Renal cortex interstitium (tissue), 11 donors: ENCODE measurements around the gene NCKAP5. TPM values are rescaled to one million over a fixed set of nuclear protein-coding genes. Genes with fewer than 3 reads are reported as not detected.

Experiments
- DNase-seq, 11 donors: peaks; one replicate each; pipeline ENCODE4 v3.0.0-alpha.2; 2013; ENCODE audit warnings: low read depth in 9 of 11, low spot score in 4 of 11; ENCODE audit errors: extremely low read depth in 1 of 11
- polyA plus RNA-seq, 3 donors: library from polyadenylated mRNA; unstranded; fragments of 120-200 nt; gene quantifications; one replicate each; pipeline ENCODE4 v1.2.1, GENCODE V29; 2013; ENCODE audit not compliant: insufficient read length in 3 of 3

NCKAP5 gene
- polyA plus RNA-seq, 3 donors = 7.3 to 9.2 (median 7.7) TPM

DNA sequence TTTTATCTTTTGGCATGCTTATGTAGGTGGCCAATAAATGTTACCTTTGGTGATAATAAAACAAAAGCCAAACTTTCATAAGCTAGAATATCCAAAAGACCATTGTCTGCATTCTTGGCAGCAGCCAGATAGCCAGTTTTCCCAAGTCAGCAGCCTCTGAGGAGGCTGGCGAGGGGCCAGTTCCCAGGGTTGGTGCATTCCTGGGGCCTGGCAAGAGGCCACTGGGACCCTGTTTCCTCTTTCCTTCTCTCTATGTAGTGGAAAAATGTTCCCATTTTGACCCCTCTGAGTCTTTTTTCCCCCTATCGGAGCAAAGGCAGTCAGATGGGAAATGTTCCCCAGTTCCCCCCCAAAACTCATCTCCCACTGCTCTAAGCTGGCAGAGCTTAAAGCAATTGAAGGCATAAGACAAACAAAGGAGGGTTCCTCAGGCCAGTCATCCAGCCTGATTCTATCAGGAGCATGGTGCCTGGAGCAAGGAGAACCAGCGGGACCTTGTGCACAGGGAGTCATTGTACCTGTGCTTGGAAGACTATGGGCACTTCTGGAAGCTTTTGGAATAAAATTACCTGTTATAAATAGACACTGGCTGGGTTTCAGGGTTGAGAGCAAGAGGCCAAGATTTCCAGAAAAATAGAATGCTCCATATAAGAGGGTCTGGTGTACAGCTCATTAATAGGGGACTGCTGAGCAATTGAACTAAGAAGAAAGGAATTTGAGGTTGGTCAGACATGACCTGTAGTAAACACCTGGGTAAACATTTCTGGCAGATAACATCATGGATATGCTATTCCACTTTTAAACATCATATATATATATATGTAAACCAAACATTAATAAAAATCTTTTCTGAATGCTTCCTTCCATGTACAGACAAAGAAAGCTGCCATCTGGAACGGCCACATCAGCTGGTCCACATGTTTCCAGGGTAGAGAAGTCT lies 63.4 kb downstream of the NCKAP5 start:
- DNase-seq = no peak

DNA sequence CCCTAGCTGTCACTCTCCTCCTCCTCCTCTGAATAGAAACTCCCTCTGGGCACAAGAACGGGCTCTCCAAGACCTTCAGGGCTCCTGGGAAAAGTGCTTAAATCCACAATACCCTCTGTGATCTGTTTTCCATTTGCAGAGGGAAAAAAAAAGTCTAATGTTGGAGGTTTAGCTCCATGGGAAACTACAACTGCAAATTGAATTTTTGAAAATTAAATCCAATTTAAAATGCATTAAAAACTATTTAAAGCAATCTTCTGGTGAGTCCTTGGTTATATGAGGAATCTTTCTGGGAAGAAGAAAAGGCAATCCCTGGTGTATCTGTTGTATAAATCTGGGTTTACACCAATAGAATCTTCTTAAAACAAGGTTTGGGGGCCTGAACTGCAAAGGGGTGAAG lies 64.3 kb downstream of the NCKAP5 start:
- DNase-seq = no peak

DNA sequence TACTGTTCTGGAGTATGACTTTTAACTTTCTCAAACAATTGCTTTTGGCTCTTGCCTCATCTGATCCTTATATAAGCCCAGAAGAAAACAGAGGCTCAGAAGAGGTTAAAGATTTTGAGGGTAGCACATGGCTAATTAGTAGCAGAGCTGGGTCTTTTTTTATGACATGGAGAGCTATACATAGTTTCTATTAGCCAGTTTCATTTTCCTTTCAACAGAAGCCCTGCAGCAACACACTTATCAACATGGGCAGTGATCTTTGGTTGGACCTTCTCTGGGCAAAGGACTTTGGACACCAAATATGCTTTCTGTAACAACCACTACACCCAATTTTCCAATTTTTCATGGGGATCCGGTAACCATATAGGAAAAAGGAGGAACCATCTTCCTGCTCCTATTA lies 64.9 kb downstream of the NCKAP5 start:
- DNase-seq = no peak

DNA sequence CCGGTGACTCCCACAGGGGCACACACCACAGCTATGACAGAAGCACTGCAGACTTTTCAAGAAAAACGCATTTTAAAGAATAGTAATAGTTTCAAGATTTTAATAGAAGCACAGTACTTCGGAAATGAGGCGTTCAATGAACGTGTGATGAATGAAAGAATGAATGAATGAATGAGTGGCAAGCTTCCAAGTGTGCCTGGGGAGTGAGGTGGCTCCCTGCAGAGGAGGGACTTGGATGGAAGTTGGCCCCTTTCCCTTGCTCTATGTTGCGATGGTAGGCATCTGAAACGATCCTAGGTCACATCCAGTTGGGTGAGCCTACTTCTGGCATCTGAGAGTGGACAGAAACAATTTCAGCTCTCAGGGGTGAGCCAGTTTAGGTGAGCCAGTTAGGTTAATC lies 65.6 kb downstream of the NCKAP5 start:
- DNase-seq = no peak

DNA sequence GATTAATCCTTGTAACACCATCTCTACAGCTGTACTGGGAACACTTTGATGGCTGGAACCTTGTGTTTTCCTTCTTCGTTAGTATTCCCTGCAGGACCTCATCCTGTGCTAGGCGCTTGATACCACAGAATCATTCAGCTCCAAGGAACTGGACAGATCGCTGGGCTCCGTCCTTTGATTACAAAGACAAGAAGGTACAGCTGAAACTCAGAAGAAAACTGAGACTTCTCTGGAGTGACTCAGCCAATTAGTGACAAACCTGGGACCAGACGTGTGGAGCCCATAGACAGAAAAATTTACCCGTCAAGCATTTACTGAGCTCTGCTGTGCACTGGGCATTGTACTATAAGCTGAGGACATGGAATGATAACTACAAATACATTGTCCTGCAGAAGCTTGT lies 67.3 kb downstream of the NCKAP5 start:
- DNase-seq = no peak

DNA sequence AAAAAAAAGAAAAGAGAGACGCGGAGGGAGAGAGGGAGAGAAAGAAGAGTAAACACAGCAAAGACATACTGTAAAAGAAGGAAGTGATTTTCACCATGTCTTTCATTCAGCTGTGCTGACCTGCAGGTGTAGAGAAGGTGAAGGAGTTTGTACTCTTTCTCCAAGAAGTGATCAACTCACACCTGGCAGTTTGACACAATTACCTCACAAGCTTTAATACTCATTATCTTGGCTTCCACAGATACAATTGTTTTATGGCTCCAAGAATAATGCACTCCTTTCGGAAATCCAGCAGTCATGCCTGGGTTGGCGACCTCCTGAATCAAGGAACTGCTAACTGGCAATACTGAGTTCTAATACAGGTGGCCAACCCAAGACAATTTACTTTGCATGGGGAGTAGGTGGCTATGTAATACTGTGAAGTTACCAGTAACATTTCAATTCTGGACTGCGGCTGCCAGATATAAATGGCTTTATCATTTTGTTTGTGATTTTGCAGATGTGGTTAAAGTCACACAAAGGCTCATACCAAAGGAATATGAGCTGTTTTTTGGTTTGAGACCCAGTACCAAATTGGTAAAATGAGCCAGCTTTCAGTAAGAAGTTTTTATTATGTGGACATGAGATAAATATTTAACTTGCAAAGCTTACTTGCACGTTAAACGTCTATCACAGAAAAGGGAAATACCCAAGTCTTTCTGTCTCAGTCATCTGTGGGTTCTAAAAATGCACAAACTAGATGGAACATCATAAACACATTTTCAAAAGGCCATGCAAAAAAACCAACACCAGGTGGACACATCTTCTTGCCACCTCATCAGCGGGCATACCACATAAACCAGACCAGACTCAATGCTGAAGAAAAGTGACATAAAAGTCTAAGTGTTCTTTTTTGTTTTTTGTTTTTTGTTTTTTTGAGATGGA lies 69.3 kb downstream of the NCKAP5 start:
- DNase-seq = no peak

DNA sequence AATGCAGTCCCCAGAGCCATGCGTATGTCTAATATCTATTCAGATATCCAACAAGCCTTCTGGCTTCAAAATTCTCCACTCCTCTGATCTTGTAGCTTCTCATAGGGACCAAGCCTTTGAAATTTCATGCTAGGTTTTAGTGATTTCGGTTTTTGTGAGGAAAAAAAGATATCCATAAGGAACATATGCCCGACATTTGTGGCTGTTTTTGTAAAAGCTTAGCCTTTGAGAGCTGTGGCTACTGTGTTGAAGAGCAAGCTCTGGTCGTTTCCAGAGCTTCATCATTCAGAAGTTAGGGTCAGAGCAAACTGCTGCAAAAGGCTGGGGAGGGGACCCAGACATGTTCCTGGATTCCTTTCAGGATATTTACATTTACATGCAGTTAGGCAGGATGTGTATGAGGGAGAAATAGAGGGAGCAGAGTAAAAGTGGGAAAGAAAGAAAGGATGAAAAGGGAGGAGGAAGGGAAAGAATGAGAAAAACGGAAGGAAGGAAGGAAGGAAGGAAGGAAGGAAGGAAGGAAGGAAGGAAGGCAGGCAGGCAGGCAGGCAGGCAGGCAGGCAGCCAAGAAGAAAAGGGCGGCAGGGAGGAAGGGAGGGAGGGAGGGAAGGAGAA lies 70.2 kb downstream of the NCKAP5 start:
- DNase-seq = no peak

DNA sequence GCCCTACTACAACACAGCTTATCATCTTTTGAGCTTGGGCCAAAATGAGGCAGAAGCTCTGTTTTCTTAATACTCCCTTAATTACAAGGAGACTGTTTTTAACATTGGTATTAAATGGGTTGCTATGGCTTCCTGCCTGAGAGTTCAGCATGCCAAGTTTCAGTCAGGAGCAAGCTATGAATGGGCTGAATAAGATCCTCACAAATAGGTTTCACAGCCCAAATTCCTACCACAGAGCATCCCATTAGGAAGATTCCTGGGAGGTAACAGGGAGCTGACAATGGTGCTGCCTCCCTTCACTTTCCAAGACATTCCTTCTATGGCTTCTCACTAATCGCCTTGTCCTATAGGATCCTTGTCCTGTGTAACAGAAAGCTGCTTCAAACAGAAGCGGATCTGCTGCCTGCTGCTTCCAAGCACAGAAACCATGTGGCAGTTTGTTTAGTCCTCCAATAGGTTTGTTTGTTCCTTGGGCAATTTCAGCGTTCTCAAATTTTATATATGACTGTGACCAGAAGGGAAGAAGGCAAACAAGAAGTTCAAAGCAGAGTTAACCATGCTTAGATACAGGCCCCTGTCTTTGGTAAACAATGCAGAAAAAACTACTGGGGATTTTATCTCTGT lies 70.9 kb downstream of the NCKAP5 start:
- no peak for DNase-seq

DNA sequence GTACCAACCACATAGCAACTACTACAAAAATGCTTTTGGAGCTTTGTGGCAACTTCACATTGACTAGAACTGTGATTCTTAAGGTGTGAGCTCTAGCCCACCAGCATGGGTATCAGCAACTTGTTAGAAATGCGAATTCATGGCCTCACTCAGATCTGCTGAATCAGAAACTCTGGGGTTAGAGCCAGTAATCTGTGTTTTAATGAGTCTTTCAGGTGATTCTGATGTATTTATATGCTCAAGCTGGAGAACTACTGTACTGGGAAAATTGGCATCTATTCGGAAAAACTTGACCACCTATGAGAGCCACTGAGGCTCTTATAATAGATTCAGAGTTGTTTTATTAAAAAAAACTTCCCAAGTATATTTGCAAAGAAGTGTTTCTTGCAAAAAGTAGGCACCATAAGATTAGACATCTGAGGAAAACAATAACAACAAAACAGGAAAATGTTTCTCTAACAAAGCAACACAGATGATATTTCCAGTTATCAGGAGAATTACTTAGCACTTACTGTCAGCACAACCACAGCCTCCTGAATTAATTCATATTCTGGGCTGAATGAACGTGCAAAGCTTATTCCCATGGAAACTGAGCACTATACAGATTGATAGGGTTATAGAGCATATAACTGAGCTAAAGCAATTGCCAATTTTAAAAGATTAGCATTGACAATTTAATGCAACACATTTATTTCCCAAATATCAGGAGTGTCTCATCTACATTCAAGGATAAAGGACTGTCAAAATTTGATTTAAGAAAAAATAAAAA lies 71.6 kb downstream of the NCKAP5 start:
- no peak for DNase-seq

DNA sequence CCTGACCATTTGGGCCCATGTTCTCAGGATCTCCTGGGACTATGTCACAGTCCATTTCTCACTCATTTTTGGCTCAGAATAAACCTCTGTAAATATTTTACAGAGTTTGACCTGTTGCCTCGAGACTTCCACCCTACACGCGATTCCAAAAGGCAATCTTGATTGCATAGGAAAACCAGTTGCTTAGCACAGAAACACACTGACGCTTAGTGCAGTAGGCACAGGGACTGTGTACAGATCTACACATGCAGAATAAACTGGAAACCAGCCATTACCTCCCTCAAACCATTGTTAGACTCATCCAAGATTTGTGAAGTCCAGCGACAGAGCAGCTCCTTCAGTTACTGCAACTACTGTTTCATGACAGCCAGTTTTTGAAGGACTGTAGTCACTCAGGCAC lies 73.0 kb downstream of the NCKAP5 start:
- DNase-seq = peak in 1 of 11 donors; percentile 47

DNA sequence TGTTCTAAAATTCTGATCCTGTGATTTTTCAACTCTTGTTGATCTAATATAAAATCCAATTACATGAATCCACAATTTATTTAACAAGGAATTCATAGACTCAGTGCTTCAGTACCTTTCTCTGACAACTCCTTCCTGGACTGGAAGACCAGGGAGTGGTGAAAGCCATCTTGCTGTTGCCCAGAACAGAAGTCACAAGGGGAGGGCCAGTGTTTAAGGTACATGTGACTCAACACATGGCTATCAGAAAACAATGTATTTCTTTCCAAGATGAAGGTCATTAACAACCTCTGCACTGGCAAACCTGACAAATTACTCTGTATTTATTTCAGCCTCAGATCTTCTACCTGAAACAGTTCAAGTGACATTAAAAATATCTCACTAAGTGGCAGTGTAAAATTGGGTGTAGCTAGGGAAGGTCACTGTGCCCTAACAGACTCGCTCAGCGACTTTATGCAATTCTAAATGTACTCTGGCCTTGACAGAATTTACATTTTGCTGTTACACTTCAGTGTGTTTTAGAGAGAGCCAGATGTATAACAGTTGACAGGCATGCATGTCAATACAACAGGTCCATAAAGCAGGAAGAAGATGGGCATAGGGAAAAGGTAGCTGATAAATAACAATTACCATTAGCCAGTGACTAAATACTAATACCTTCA lies 75.4 kb downstream of the NCKAP5 start:
- no peak for DNase-seq

DNA sequence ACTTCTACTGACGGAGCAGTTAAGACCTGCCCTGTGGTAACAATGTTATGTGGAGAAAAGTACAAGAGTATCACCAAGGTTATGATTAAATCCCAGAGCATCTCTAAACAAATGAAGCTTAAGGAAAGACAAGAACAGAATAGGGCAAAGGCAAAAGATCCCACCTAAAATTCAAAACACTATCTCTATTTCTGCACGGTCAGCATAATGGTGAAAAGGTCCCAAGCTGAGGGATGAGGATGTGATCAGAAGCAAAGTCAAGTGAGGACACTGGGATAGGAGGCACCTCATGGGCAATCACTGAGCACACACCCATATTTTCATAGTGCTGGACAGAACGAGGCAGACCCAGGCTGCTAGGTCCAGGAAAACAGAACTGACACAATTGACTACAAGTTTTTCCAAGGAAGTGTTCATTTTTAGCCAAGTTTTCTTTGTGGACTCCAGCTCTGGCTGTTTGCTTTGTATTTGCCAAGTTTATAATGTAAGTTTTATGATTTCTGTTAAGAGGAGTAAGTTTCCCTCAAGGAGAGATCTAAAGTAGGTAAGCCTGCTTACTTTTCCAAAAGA lies 77.8 kb downstream of the NCKAP5 start:
- no peak for DNase-seq

DNA sequence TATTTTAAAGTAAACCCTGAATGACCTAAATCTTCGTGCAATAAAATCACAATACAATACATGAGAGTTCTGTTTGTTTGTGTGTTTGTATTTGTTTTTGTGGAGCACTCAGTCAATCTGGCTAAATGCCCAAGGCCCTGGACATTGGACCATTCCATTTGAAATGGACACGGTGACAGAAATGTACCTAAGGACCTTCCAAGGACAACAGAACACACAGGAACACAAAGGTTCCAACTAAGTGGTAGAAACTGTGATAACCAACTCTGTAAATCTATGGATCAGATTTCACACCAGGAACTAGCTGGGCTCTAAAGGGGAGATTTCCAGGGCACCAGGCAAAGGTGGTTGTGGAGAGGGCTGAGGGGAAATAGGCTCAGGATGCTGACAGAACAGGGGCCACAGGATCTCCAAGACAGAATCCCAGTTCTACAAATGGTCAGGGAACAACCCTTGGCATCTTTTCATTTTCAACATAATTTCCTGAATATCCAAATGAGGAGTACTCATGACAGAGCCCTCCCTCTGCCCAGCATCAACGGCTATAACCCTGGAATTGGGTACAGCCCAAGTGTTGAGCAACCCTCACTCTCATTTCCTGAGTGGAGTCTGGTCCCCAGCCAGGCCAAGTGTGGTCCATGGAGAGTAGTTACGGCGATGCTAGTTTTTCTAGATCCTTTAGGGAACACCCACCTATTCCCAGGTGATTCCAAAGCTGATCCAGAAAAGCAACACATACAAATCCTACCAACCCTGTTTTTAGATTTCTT lies 78.4 kb downstream of the NCKAP5 start:
- DNase-seq = no peak

DNA sequence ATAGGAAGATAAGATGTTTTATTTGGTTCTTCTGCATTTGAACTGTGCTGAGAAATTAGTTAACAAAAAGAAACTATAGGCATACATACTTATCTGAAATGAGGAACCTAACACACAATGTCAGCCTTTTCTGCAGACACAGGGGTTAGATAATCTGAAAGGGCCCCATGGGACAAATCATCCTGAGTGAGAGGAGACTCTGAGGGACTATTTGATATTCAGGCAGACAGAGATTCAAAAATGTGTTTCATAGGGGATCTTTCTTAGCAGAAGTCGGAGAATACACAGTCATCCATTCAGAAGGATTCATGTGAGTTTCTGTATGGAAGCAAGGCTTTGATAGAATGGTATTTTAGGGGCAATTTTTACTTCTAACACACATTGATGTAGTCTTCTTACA lies 79.1 kb downstream of the NCKAP5 start:
- no peak for DNase-seq

DNA sequence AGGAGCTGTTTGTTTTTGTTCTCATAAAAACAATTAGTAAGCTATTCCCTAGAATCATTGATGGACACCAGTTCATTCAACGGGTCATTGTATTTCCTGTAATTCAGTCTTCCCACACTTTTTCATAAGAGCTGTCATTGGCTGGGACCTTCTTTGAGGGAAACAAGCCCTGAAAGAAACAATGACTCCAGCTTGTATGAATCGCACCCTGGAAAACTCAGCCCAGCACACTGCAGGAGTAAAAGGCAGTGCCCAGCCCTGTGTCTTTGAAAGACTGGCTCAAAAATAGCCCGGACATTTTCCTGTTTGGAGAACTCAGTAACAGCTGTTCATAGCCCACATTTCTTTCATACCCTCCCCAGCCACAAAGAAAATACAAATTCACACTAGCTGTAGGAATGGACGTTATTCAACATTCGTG lies 81.5 kb downstream of the NCKAP5 start:
- peak in 2 of 11 donors; percentile 21 to 47 for DNase-seq

DNA sequence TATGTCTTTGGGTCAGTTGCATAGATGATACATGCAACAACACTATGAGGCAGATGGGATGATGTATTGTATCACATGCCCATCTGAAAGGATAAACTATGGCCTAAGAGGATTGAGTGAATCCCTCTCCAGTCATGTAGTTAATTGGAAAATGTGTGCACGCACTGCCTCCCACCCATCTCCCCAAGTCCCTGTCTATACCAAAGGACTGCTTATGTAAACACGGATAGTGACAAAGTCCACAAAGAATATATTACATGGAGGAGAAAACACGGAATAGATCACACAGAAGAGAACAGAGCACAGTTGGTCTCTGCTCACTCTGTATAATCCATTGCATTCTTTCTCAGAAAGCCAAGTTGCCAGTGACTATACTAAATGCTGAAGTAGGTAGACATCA lies 82.4 kb downstream of the NCKAP5 start:
- DNase-seq = no peak

DNA sequence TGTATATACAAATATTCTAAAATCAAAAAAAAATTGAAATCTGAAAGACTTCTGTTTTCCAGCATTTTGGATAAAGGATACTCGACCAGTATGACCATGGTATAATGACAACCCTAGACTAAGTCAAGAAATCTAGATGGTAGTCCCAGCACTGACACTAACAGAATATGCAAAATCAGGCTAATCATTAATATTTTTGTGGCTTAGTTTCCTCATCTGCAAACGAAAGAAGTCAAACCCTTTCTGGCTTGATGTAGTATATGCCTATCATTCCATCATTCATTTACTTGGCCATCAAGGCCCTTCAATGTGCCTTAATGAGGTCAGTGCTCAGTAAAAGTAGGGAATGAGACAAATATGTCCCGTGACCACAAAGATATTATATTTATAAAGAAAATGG lies 83.5 kb downstream of the NCKAP5 start:
- DNase-seq = no peak
